H1 (cell line): ENCODE data around the gene AFF1. TPM values are rescaled to one million over a fixed set of nuclear protein-coding genes. Genes with fewer than 3 reads are reported as not detected.

ENCODE experiments used
- E2F6 ChIP-seq: IDR thresholded peaks from 2 replicates; pipeline ENCODE4 v1.6.1; 2012; ENCODE audit warnings: inconsistent platforms
- MAX ChIP-seq: IDR thresholded peaks from 2 replicates; pipeline ENCODE4 v1.6.1; 2012; ENCODE audit warnings: inconsistent platforms
- SIX5 ChIP-seq: IDR thresholded peaks from 2 replicates; pipeline ENCODE4 v1.6.1; 2011; ENCODE audit warnings: mild to moderate bottlenecking, low read depth, low read length
- polyA plus RNA-seq, 7 experiments: library from polyadenylated mRNA; depleted of rRNA in 3 of 7; stranded (reverse) in 5 of 7; unstranded in 2 of 7; fragments of >200 nt in 5 of 7; fragments of 200-250 nt in 2 of 7; gene quantifications; 1 replicate in 5 of 7; 2 replicates in 1 of 7; 4 replicates in 1 of 7; pipeline versions ENCODE4 v1.2.1 to v1.2.3, GENCODE V29; 2011 to 2013; ENCODE audit warnings: missing spikeins in 2 of 7, mixed read lengths in 2 of 7
- total RNA-seq: library from RNA; stranded (reverse); fragmentation: NEBNext Ultra II Directional; extraction: Animal tissue kit (Norgen Biotek cat#: 25700); gene quantifications from 2 replicates; pipeline ENCODE4 v1.2.1, GENCODE V29; 2021

AFF1 gene
- total and polyA plus RNA-seq, 2 of the 8 experiments (the other 6 are each of a cell fraction or from before 2014, with no cell fraction given) = 14.8 to 85.5 TPM

GRCh38 chr4:87026800-87027495 is 92.1 kb downstream of the AFF1 start (continued):
- TF ChIP-seq MAX = no peak
- no peak for TF ChIP-seq SIX5
- TF ChIP-seq E2F6 = no peak
